Right ventricle myocardium superior (tissue), 1 donor: ENCODE measurements around the gene REEP1. TPM values are rescaled to one million over a fixed set of nuclear protein-coding genes. Genes with fewer than 3 reads are reported as not detected.

ENCODE experiments used
- ATAC-seq: fragments of 200-7000 bp; cut with Tn5 transposase; one replicate; pipeline ENCODE4 v1.9.1; 2020; ENCODE audit warnings: mild to moderate bottlenecking; ENCODE audit not compliant: poor library complexity
- DNase-seq: peaks from one replicate; pipeline ENCODE4 v3.0.0-alpha.2; 2020
- intact Hi-C: fragments of 100-400 bp; cut with DNase I; formaldehyde crosslinking; loops from one replicate; pipeline ENCODE4 v1.11.2; 2022
- total RNA-seq: library from RNA; stranded (reverse); fragmentation: NEBNext Ultra II Directional; extraction: Animal tissue kit (Norgen Biotek cat#: 25700); gene quantifications from one replicate; pipeline ENCODE4 v1.2.1, GENCODE V29; 2021
- donor health status: DM: no; HTN: yes; CAD: no; lungs with severe emphysema.

Gene REEP1
- total RNA-seq, 1 donor from 2014 or later = 21.5 TPM

DNA sequence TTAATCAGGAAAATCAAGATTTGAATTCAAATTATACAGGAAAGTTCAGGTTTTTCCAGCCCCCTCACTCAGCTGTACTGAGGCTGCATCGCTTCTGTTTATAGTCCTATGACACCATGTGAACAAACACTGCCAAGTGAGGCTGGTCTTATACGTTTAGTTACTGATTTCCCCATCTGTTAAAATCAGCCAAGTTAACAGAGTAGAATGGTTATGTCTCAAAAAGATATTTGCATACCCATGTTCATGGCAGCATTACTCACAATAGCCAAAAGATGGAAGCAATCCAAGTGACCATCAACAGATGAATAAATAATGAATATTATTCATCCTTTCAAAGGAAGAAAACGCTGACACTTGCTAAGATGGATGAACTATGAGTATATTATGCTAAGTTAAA lies 43.8 kb downstream of the REEP1 start:
- DNase-seq (no peak), ATAC-seq (no peak)
- intact Hi-C loops = no loop called here

DNA sequence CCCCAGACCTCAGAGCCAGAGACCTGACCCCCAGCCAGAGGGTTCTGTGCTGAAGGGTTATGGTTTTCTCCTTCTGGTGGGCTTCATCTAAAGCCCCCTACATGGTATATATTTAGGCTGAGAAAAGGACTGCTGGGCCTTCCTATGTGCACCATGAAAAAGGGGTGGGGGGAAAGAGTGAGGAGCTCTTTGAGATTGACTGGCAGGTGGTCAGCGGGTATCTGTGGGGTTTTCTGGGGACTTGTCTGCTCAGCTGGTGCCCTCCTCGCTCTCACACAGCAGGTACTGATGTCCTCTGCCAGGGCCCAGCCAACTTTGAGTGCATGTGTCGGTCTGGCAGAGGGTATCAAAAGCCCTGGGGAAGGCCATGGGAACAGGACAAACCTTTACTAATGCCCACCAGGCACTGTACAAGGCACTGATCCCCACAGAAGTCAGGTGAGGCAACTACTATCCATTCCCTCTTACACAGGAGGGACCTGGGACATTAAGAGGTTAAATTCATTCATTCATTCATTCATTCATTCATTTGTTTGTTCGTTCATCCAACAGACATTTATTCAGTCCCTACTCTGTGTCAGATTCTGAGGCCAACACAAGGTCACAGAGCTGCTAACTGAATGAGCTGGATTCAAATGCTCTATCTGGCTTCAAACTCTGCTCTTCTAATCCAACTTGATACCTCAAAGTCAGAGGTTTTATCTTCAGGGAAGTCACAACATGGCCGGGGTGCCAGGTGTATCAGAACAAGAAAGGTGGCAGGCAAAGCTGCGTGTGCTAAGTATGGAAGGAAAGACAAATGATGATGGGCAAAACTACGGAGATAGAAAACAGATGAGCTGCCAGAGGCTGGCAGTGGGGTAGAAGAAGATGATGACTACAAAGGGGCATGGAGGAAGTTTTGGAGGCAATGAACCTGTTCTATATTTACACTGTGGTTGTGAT lies 44.6 kb downstream of the REEP1 start:
- intact Hi-C loops = no loop called here
- DNase-seq (no peak), ATAC-seq (no peak)

DNA sequence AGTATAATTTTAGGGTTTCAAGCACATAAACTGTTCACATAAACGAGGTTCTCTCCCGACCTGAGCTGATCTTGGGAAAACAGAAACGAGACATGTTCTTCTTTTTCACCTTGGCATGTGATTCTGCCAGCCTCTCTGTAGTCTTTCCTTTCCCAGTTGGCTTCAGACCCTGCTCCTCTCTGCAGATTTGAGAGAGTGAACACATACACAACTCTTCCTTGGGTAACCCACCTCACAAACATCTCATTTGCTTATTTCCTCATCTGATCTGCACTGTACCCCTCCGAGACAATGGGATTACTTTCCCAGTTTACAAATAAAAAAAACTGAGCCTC lies 46.1 kb downstream of the REEP1 start:
- intact Hi-C loops = no loop called here
- ATAC-seq (no peak), DNase-seq (no peak)

DNA sequence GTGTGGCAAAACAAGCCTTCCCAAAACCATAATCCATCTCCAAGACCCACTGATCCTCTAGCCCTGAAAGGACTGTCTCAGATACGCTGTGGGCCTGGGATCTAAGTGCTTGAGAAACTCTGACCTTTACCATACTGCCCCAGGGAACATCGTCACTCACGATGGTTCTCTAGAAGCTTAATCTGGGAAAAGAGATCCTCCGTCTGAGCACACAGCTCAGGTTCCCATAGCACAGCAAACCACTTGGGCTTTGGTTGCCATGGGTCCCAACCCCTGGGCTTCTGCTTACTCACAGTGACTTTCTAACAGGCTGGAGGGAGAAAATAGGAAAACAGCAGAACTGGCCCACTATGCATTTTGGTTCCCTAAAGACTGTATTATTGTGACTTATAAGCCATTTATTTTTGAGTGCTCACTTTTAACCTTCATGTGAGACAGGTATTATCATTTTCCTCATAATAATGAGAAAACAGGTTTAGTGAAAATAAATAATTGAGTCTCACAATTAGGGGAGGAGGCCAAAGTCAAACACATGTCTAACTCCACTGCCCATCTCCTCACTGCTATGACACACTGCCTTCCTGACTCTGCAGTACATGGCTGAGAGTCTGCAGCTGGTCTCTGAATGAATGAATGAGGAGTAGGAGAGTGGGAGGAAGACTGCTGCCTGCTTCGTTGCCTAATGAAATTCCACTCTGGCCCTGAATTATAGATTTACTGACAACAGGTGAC lies 46.7 kb downstream of the REEP1 start:
- ATAC-seq (peak; percentile 55), DNase-seq (no peak)
- intact Hi-C loops = no loop called here

DNA sequence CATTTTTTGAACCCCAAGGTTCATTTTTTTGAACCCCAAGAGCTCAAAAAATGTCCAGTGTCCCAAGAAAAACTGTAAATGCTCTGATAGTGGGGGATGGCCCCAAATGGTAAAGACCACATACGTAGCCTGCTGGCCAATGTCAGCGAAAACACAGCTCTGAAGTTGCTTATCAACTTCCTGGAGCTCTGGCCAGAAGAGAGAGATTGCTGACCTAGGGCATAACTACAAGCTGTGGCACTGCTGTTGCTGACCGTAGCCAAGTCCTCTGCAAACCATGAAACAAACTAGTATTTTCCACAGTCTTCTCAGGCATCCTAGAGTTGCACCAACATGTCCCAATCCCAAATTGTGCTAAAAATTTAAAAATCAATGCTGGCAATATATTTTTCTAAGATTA lies 50.9 kb downstream of the REEP1 start:
- intact Hi-C loops = no loop called here
- ATAC-seq (peak; percentile 29), DNase-seq (no peak)

DNA sequence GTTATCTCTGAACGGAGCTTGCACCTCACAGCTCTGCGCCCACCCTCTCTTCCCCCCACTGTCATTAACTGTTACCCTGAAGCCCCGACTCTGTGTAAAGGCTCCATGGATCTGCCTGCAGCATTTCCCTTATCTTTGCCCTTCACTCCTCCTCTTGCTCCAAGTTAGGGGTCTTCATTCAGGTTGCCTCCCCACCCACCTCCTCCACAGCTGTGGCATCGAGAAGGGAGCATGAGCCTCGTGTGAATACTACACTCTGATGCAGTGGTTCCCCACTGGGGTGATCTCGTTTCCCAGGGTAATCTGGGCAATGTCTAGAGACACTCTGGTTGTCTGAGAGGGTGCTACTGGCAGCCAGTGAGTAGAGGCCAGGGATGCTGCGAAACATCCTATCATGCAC lies 51.4 kb downstream of the REEP1 start:
- intact Hi-C loops = no loop called here
- ATAC-seq (no peak), DNase-seq (no peak)

DNA sequence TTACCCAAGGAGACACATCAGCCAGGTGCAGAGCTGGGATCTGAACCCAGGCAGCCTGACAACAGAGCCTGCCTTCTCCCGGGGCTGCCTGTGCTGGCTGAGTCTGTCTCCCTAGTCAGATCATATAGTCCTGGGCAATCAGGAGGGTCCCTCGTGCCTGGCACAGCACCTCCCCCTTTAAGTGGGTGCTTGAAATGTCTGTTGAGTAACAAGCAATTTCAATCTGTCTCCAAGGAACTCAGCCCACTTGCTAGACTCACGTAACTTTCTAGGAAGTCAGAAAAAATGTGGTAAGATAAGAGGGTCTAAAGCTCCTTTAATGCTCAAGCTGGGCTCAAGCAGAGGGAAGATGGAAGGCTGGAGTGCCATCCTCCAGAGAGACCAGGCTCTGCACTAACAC lies 51.9 kb downstream of the REEP1 start:
- intact Hi-C loops = no loop called here
- ATAC-seq (no peak), DNase-seq (no peak)

DNA sequence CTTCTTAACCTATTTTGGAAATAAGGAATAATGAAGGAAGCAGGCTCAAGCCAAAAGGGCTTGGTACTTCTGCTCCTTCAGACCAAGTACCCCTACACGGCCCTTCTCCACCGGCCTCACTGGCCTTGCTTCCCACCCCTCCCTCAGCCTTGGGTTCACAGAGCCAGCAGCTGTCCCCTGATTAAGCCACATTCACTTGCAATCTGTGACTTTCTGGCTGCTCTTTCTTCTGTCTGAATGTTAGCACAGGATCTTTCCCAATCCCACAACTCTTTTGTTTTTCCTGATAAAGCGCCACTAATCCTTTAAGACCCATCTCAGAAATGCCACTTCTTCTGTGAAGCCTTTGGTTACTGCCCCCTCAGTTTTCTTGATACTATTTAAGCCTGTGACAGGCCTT lies 52.4 kb downstream of the REEP1 start:
- intact Hi-C loops = no loop called here
- DNase-seq = no peak

DNA sequence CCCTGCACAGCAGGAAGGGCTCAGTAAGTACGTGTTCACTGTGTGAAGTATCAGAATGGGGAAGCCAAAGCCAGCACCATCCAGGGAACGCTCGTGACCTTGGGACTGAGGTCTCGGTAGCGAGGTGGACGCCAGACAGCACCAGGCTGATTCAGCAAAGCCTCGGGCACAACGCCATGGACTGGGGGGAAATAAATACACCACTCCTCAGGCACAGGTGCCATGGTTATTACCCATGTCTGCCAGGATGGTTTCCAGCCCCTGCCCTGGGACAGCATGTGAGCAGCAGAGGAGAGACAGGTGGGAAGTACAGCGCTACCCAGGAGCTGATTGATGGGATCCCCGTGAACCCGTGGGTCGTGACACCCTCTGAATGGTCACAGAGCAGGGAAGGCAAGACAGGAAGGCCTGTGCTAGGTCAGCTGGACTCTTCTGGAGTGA lies 53.0 kb downstream of the REEP1 start:
- peak; percentile 86 for ATAC-seq
- intact Hi-C loops = no loop called here

More for the DNA sequence above, 52.4 kb downstream of the REEP1 start:
- no peak for ATAC-seq

DNA sequence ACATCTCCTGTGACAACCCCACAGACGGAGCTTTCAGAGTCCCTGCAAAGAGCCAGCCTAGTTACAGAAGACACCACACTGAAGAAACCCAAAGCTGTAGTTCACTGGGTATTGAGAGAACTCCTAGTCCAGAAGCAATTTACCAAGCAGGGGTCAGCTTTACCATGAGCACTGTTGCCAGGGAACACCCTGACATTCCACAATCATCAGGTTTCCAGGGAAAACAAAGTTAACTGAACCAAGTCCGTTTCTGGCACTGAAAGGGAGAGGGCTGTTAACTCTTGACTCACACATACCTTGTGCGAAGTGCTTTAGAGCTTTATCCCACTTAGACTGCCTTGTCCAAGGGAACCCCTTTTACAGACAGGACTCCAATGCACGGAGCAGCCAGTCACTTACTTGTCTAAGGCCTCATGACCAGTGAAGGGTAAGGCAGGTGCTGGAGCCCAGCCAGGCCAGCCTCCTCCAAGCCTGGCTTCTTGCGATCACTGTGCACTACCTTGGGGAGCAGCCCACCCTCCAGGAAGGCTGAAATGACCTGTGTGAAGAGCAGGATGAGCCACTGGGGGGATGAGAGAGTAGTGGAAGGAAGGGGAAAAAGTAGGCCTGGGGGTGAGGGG lies 53.9 kb downstream of the REEP1 start:
- ATAC-seq (no peak), DNase-seq (no peak)
- intact Hi-C loops = no loop called here

More for the DNA sequence above, 53.0 kb downstream of the REEP1 start:
- DNase-seq = peak; percentile 82

DNA sequence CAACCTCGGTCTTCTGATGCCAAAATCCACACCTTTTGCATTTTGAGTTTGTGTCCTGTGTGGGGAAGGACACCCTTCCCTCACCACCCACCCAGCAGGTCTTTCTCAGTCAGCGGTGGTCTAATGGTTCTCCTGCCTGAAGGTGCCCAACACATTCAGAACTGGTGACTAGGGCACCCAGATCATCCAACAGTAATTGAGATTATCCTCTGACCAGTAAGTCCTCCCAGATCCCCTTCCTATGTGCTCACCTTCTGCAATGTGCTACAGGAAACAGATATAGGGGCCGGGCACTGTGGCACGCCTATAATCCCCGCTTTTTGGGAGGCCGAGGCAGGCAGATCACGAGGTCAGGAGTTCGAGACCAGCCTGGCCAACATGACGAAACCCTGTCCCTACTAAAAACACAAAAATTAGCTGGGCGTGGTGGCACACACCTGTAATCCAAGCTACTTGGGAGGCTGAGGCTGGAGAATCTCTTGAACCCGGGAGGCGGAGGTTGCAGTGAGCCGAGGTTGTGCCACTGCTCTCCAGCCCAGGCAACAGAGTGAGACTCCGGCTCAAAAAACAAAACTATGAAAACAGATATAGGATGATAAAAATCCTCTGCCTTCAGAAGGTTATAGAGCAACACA lies 56.2 kb downstream of the REEP1 start:
- ATAC-seq (no peak), DNase-seq (no peak)
- intact Hi-C loops = no loop called here

DNA sequence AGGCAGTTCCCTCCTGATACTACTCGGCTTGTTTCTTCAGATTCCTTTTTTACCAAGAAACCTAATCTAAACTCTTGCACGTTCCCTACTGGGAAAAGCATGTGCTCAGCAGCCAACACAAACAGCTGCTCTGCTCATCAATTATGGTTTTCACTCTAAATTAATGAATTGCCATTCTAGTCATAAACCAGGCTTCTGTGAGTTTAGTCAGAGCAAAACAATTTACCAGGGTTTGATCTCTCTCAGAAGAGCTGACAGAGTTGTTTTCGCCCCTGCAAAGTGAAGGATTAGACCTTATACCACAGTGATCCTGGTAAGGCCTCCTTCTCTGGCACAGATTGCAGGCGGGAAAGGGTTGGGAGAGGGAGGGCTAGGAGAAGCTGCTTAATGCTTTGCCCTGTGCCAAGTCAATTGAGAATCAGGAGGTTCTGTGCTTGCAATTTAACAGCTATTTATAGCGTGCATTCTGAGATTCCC lies 57.2 kb downstream of the REEP1 start:
- intact Hi-C loops = no loop called here
- DNase-seq = no peak

DNA sequence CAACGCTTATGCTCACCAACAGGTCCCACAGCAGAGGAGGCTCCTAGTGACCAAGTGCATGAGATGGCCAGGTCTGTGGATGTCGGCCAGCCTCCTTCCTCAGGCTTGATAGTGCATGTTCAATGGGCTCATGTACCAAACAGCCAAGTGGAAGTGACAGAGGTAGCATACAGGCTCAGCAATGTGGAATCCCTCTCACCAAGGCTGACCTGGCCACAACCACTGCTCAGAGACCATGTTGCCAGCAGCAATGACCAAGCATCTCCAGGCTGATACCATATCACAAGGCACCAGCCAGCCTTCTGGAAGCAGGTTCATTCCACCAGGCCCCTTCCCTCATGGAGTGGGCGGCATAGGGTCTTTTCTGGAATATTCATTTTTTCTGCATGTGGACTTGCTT lies 61.5 kb downstream of the REEP1 start:
- DNase-seq (no peak), ATAC-seq (no peak)
- intact Hi-C loops = no loop called here

More for the DNA sequence above, 57.2 kb downstream of the REEP1 start:
- ATAC-seq = peak; percentile 77

DNA sequence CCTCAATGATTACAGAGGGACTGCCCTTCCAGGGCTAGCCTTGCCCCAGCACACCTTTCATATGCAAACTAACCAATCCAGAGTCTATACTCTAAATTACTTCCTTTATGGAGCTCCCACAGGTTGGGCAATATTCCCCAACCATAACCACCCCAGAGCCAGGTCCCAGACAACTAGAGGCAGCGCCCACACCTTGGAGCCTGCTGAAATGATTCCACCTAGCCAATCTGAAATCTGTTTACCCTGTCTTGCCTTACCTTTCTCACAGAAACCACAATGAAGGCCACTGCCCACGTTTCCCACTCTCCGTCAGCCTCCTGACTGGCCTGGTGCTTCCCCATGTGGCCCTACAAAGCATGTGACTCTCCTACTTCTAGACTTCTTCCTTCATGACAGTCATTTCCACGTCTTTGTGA lies 62.0 kb downstream of the REEP1 start:
- ATAC-seq (no peak), DNase-seq (no peak)
- intact Hi-C loops = no loop called here

DNA sequence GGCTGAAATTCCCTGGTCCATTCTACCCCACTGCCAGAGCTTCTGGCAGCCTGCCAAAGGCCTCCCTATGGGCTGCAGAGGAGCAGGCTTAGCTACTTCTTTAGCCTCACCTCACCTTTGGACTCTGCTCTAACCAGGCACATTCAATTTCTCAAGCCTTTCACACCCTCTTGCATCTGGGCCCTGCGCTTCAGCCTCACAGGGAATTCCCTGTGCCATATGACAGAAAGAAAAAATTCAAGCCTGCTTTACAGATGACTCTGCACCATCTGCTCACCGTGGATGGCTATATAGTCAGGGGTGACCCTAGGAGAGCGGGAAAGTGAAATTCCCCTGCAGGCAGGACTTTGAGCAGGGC lies 62.5 kb downstream of the REEP1 start:
- intact Hi-C loops = no loop called here
- ATAC-seq (peak; percentile 88), DNase-seq (peak; percentile 76)

DNA sequence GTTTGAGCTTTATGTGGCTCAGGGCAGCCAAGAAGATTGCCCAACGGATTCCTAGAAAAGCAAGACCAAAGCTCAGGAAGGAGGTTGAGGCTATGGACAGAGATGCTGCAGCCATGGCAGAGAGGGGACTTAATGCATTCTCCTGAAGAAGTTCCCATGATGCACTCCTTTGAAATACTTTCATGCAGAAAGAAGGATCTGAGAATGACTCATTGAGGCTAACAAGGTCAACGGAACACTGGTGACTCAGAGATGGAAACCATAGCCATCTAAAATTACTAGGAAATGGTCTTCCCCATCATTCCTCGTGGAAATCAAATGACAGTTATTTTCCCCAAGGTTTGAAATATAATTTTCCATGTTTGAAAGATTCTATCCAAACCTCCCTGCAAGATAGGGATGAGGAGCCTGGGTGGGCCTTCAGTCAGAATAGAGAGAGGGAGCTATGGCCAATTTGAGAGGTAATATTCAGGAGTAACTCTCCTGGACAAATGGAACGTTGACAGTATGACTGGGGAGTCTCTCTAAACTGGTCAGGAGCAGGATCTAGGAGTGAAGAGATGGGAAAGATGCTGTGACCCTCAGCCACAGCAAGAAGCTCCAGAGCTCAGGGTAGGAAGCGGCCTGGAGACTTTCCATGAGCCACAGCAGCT lies 63.0 kb downstream of the REEP1 start:
- DNase-seq (no peak), ATAC-seq (no peak)
- intact Hi-C loops = no loop called here

DNA sequence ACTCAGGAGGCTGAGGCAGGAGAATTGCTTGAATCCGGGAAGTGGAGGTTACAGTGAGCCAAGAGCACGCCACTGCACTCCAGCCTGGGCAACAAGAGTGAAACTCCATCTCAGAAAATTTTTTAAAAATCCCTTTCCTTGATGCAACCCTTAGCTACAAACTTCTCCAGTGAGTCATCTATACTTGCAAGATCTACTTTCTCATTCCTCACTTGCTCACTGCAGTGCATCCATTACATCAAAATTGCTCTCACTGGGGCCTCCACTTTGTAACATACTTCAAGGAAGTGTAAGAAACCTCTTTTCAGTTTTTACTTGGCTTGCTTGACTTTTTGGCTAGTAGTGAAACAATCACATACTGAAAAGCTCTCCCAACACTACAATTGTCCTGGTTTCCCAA lies 65.3 kb downstream of the REEP1 start:
- ATAC-seq (no peak), DNase-seq (no peak)
- intact Hi-C loops = no loop called here

DNA sequence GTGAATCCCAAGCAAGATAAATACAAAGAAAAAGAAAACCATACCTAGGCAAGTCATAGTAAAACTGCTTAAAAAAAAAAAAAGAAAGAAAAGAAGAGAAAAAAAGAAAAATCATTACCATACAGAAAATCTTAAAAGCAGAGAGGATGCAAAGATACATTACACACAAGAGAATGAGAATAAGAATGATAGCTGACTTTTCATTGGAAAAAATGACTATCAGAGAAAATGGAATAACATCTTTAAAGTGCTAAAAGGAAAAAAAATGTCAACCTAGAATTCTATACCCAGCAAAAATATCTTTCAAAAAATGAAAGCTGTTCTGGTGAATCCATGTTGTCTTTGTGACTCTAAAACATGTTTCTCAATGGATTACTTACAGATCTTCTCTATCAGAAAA lies 66.2 kb downstream of the REEP1 start:
- DNase-seq (no peak), ATAC-seq (no peak)
- intact Hi-C loops = no loop called here

DNA sequence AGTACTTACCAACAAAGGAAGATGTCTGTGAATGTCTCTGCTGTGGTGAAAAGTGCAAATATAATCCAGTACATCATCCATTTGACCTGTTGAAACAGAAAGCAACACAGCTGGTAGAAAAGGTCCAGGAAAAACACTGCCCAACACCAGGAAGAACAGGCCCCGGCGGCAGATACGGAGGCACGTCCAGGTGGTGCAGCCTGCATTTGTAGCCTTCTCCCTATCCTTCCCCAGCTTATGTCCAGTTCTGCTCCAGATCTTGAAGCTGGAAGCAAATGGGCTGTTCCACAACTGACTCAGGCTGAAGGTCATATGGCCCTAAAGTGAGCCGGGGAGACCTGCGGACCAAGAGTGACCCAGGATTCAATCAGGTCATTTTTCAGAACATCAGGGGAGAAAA lies 73.5 kb downstream of the REEP1 start:
- intact Hi-C loops = no loop called here
- DNase-seq (no peak), ATAC-seq (no peak)
